ACC112 (cell line): ENCODE results near the gene TMEM203.

Experiments
- H2AFZ ChIP-seq: fragments of 200-600 bp; sonication (generic); one replicate; pipeline ENCODE4 v1.6.0; 2017; ENCODE audit warnings: antibody characterized with exemption, low read length; ENCODE audit not compliant: unreplicated experiment
- H3K27ac ChIP-seq: fragments of 200-600 bp; sonication (generic); 2 replicates; pipeline ENCODE4 v1.5.1; 2014; ENCODE audit warnings: low read depth, mild to moderate bottlenecking, antibody characterized with exemption, low read length, moderate library complexity
- H3K27me3 ChIP-seq: fragments of 200-600 bp; sonication (generic); 2 replicates; pipeline ENCODE4 v1.6.1; 2014; ENCODE audit warnings: mild to moderate bottlenecking, antibody characterized with exemption, low read length, moderate library complexity, mixed read lengths; ENCODE audit not compliant: insufficient read depth
- H3K36me3 ChIP-seq: fragments of 200-600 bp; sonication (generic); 2 replicates; pipeline ENCODE4 v1.6.1; 2016; ENCODE audit warnings: mild to moderate bottlenecking, antibody characterized with exemption, low read length, moderate library complexity, mixed read lengths; ENCODE audit not compliant: insufficient read depth
- H3K4me1 ChIP-seq: fragments of 200-600 bp; sonication (generic); one replicate; pipeline ENCODE4 v1.6.1; 2016; ENCODE audit warnings: low read length, mixed read lengths; ENCODE audit not compliant: insufficient read depth, unreplicated experiment, control insufficient read depth
- H3K4me3 ChIP-seq: fragments of 200-600 bp; sonication (generic); 2 replicates; pipeline ENCODE4 v1.5.1; 2014; ENCODE audit warnings: mild to moderate bottlenecking, low read depth, low read length
- H3K79me2 ChIP-seq: fragments of 200-600 bp; sonication (generic); one replicate; pipeline ENCODE4 v1.6.0; 2016; ENCODE audit warnings: low read length; ENCODE audit not compliant: control insufficient read depth, unreplicated experiment, insufficient read depth

The TMEM203 gene

GRCh38 chr9:137189297-137190295 is 15.9 kb downstream of the TMEM203 start:
- Histone ChIP-seq H3K4me1 (peaks cover 18% of the 10 kb centered on the region), H3K36me3 (no peaks in the 10 kb centered on the region), H2AFZ (no peak overlapping the region), H3K79me2 (peaks cover 40% of the 10 kb centered on the region), H3K27me3 (no peaks in the 10 kb centered on the region), H3K4me3 (peak overlapping the region; percentile 80), H3K27ac (peak overlapping the region; percentile 86)

GRCh38 chr9:137188490-137189296 is 16.8 kb downstream of the TMEM203 start, which contains the start of the genes ANAPC2 and SSNA1:
Gene ANAPC2 (minus strand): TSS chr9:137188560. CDS start chr9:137188532, 28 bp downstream.
Gene SSNA1 (plus strand): TSS chr9:137188676. CDS start chr9:137188727, 51 bp downstream.
- H3K27me3 ChIP-seq: no peaks in the 10 kb centered on the region
- H2AFZ ChIP-seq: peak within 1 kb of the TSS; percentile 79
- H3K79me2 ChIP-seq: peaks cover 40% of the 10 kb centered on the region
- peak within 1 kb of the TSS; percentile 80 for H3K4me3 ChIP-seq
- no peaks in the 10 kb centered on the region for H3K36me3 ChIP-seq
- peak within 1 kb of the TSS; percentile 86 for H3K27ac ChIP-seq
- H3K4me1 ChIP-seq: peaks cover 18% of the 10 kb centered on the region

GRCh38 chr9:137188086-137188489 is 17.4 kb downstream of the TMEM203 start:
- peaks cover 18% of the 10 kb centered on the region for H3K4me1 ChIP-seq
- H3K4me3 ChIP-seq: peak overlapping the region; percentile 80
- peaks cover 40% of the 10 kb centered on the region for H3K79me2 ChIP-seq
- H3K36me3 ChIP-seq: no peaks in the 10 kb centered on the region
- H2AFZ ChIP-seq: peak overlapping the region; percentile 79
- peak overlapping the region; percentile 86 for H3K27ac ChIP-seq
- no peaks in the 10 kb centered on the region for H3K27me3 ChIP-seq

GRCh38 chr9:137187386-137187785 is 18.1 kb downstream of the TMEM203 start:
- Histone ChIP-seq H3K79me2 (peaks cover 40% of the 10 kb centered on the region), H3K4me1 (peaks cover 18% of the 10 kb centered on the region), H2AFZ (no peak overlapping the region), H3K27me3 (no peaks in the 10 kb centered on the region), H3K27ac (no peak overlapping the region), H3K36me3 (no peaks in the 10 kb centered on the region), H3K4me3 (peak overlapping the region; percentile 80)

- H3K36me3 ChIP-seq: no peaks in the 10 kb centered on the region
- no peak overlapping the region for H3K27ac ChIP-seq
- H2AFZ ChIP-seq: no peak overlapping the region
- H3K4me3 ChIP-seq: peak overlapping the region; percentile 80; the same call in 1 of the 2 replicates
- no peaks in the 10 kb centered on the region for H3K27me3 ChIP-seq
- H3K79me2 ChIP-seq: peaks cover 40% of the 10 kb centered on the region
- H3K4me1 ChIP-seq: peaks cover 18% of the 10 kb centered on the region
These were observed 19.1 kb downstream of the TMEM203 start for GRCh38 chr9:137186385-137186784.

GRCh38 chr9:137185921-137186320 is 19.5 kb downstream of the TMEM203 start:
- Histone ChIP-seq H3K36me3 (no peaks in the 10 kb centered on the region), H3K27ac (no peak overlapping the region), H2AFZ (no peak overlapping the region), H3K79me2 (peaks cover 37% of the 10 kb centered on the region), H3K4me3 (no peak overlapping the region), H3K27me3 (no peaks in the 10 kb centered on the region), H3K4me1 (peaks cover 18% of the 10 kb centered on the region)

GRCh38 chr9:137184881-137185660 is 20.4 kb downstream of the TMEM203 start:
- Histone ChIP-seq H3K27ac (no peak overlapping the region), H3K27me3 (no peaks in the 10 kb centered on the region), H3K4me3 (no peak overlapping the region), H2AFZ (no peak overlapping the region), H3K4me1 (peaks cover 14% of the 10 kb centered on the region), H3K36me3 (no peaks in the 10 kb centered on the region), H3K79me2 (peaks cover 28% of the 10 kb centered on the region)

- Histone ChIP-seq H3K79me2 (peaks cover 23% of the 10 kb centered on the region), H3K36me3 (no peaks in the 10 kb centered on the region), H3K27ac (no peak overlapping the region), H3K4me3 (no peak overlapping the region), H3K4me1 (peaks cover 7% of the 10 kb centered on the region), H3K27me3 (no peaks in the 10 kb centered on the region), H2AFZ (no peak overlapping the region)
These were observed 21.4 kb downstream of the TMEM203 start for GRCh38 chr9:137183980-137184595.

GRCh38 chr9:137182836-137183235 is 22.6 kb downstream of the TMEM203 start:
- Histone ChIP-seq H3K4me1 (peaks cover 17% of the 10 kb centered on the region), H3K27ac (no peak overlapping the region), H3K79me2 (peaks cover 20% of the 10 kb centered on the region), H3K36me3 (no peaks in the 10 kb centered on the region), H2AFZ (no peak overlapping the region), H3K27me3 (no peaks in the 10 kb centered on the region), H3K4me3 (no peak overlapping the region)
